Vagina (tissue), 2 donors: ENCODE data around the gene CNEP1R1.

Experiments
- POLR2A ChIP-seq, 2 donors: fragments of 450-650 bp; IDR thresholded peaks; one replicate each; pipeline ENCODE4 v1.6.1; 2017; ENCODE audit warnings: antibody characterized with exemption in 2 of 2, mild to moderate bottlenecking in 2 of 2, moderate library complexity in 2 of 2
- POLR2AphosphoS5 ChIP-seq, 2 donors: sonication (generic); formaldehyde crosslinking; IDR thresholded peaks; one replicate each; pipeline ENCODE4 v1.9.0; 2017; ENCODE audit warnings: antibody characterized with exemption in 2 of 2, mild to moderate bottlenecking in 2 of 2, low read depth in 1 of 2; ENCODE audit not compliant: insufficient read depth in 1 of 2

DNA sequence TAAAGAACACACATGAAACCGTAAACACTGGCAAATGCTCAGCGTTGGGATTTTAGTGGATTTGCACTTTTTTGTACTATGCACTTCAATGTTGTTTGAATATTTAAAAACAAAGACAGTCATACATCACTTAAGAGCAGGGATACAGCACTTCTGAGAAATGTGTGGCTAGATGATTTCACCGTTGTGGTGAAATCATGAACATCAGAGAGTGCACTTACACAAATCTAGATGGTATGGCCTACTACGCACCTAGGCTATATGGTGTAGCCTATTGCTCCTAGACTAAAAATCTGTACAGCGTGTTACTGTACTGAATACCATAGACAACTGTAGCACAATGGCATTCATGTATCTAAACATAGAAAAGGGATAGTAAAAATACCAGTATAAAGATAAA is 37.6 kb upstream of the CNEP1R1 start:
- TF ChIP-seq POLR2A (IDR thresholded peaks at IDR 0.05) (no peak), POLR2AphosphoS5 (IDR thresholded peaks at IDR 0.05; ENCODE audit: insufficient read depth in 1 of 2, low read depth in 1 of 2) (no peak)
